ENCODE results near the gene TMEM43. TPM values are rescaled to one million over a fixed set of nuclear protein-coding genes. Genes with fewer than 3 reads are reported as not detected.

The TMEM43 gene
- total RNA-seq, 1 experiment from 2014 or later: 32.4 TPM

DNA sequence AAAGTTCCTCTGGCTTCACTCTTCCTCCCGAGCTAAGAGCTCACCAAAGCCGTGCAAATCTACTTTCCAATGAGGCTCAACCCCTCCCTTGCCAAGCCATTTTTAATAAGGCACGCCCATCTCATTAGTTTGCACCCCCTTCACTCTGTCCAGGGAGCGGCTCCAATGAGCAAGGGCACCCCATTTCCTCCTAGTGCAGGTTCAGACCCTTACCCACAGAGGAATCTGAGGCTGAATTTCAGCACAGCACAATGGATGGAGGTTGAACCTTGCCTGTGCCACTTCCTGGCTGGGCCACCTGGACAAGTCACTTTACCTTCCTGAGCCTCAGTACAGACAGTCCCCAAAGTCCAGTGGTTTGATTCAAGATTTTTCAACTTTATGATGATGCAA is 28.1 kb downstream of the TMEM43 start (continued):
- TF ChIP-seq SIN3A (IDR thresholded peaks at IDR 0.05; ENCODE audit: low read depth): no peak

DNA sequence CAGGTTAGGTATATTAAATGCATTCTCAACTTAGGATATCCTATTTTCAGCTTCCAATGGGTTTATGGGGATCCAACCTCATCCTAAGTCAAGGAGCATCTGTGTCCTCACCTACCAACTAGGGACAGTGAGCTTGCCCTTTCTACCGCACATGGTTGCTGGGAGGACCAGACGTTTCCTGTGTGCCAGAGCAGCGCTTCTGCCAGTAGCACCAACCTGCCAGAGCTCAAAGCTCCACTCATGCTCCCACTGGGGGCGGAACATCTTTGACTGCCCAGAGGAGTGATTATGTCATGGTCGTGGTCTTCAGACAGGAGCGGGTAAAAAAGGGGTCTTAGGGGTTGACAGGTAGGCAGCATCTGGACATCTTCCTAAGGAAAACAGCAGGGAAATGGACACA is 28.8 kb downstream of the TMEM43 start:
- Histone ChIP-seq H3K9ac (ENCODE audit: low read length) (no peak overlapping the region), H2AFZ (ENCODE audit: low read depth, low read length, poor library complexity, severe bottlenecking) (no peak overlapping the region), H3K79me2 (ENCODE audit: insufficient read depth, low read length) (no peaks in the 10 kb centered on the region), H3K27me3 (ENCODE audit: insufficient read depth, low read length) (no peaks in the 10 kb centered on the region), H3K9me2 (ENCODE audit: insufficient read depth) (no peaks in the 10 kb centered on the region), H3K36me3 (ENCODE audit: control insufficient read depth in 1 of 2, insufficient read depth in 2 of 2, low read length in 2 of 2) (peaks cover 15 to 28% of the 10 kb centered on the region in 2 experiments; a peak in 3 of 4 replicates), H3K9me3 (ENCODE audit: control insufficient read depth in 1 of 2, insufficient read depth in 1 of 2, low read depth in 1 of 2, low read length in 2 of 2) (no peaks in the 10 kb centered on the region), H3K4me1 (ENCODE audit: control insufficient read depth in 1 of 2, insufficient read depth in 2 of 2, low read length in 2 of 2) (no peaks in the 10 kb centered on the region), H3K4me3 (replicated peaks in 1 of 2; ENCODE audit: low read depth in 1 of 2, low read length in 2 of 2) (no peak overlapping the region), H3K27ac (ENCODE audit: low read depth, low read length) (no peak overlapping the region), H3K4me2 (ENCODE audit: low read length) (no peak overlapping the region), H4K20me1 (ENCODE audit: insufficient read depth) (no peaks in the 10 kb centered on the region)
- ATAC-seq (no peak), DNase-seq (ENCODE audit: low read depth, low spot score) (no peak)
- ChIA-PET POLR2A (no interaction called here), CTCF (interaction anchor here (1.6 kb wide), 1 partner anchor 50 kb away, joined by 4 read pairs; no protein-coding TSS in a partner anchor), RAD21 (ENCODE audit: low non-redundant PET in 1 of 2, low total read pairs in 2 of 2, uncharacterized antibody in 2 of 2, unreplicated experiment in 2 of 2) (no interaction called here)
- TF ChIP-seq POLR2A (IDR thresholded peaks at IDR 0.05; ENCODE audit: borderline replicate concordance, extremely low read depth, insufficient read depth, insufficient read length): no peak
- TF ChIP-seq RAD21 (IDR thresholded peaks at IDR 0.05; ENCODE audit: low read depth): no peak
- BruUV-seq (replicated peaks): no TSS peak
- intact Hi-C loops (cut with micrococcal nuclease): no loop called here

DNA sequence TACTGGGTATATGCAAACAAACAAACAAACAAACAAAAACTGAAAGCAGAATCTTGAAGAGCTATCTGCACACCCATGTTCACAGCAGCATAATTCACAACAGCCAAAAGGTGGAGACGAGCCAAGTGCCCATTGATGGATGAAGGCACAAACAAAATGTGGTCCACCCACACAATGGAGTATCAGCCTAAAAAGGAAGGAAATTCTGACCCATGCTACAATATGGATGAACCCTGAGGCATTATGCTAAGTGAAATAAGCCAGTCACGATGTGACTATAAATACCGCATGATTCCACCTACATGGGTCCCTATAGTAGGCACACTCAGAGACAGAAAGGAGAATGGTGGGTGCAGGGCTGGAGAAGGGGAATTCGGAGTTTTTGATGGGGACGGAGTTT is 29.4 kb downstream of the TMEM43 start:
- H2AFZ ChIP-seq (ENCODE audit: low read depth, low read length, poor library complexity, severe bottlenecking): no peak overlapping the region
- H3K4me2 ChIP-seq (ENCODE audit: low read length): no peak overlapping the region
- no peaks in the 10 kb centered on the region for H3K9me3 ChIP-seq (ENCODE audit: control insufficient read depth in 1 of 2, insufficient read depth in 1 of 2, low read depth in 1 of 2, low read length in 2 of 2)
- ATAC-seq (no peak), DNase-seq (ENCODE audit: low read depth, low spot score) (no peak)
- H4K20me1 ChIP-seq (ENCODE audit: insufficient read depth): no peaks in the 10 kb centered on the region
- H3K27ac ChIP-seq (ENCODE audit: low read depth, low read length): no peak overlapping the region
- H3K4me3 ChIP-seq (replicated peaks in 1 of 2; ENCODE audit: low read depth in 1 of 2, low read length in 2 of 2): no peak overlapping the region
- POLR2A ChIA-PET: no interaction called here
- H3K4me1 ChIP-seq (ENCODE audit: control insufficient read depth in 1 of 2, insufficient read depth in 2 of 2, low read length in 2 of 2): no peaks in the 10 kb centered on the region
- no peaks in the 10 kb centered on the region for H3K27me3 ChIP-seq (ENCODE audit: insufficient read depth, low read length)
- TF ChIP-seq EZH2 (IDR thresholded peaks at IDR 0.05) (no peak), POLR2AphosphoS5 (IDR thresholded peaks at IDR 0.05; ENCODE audit: low read depth, low read length) (no peak), ZFX (IDR thresholded peaks at IDR 0.05) (no peak), CBX3 (IDR thresholded peaks at IDR 0.05; ENCODE audit: low read depth) (no peak), EZH2phosphoT487 (IDR thresholded peaks at IDR 0.05; ENCODE audit: borderline replicate concordance) (no peak), POLR2A (IDR thresholded peaks at IDR 0.05; ENCODE audit: borderline replicate concordance, extremely low read depth, insufficient read depth, insufficient read length) (no peak), CEBPB (IDR thresholded peaks at IDR 0.05; ENCODE audit: low read depth) (no peak), RAD21 (IDR thresholded peaks at IDR 0.05; ENCODE audit: low read depth) (no peak), SIN3A (IDR thresholded peaks at IDR 0.05; ENCODE audit: low read depth) (no peak), EGR1 (IDR thresholded peaks at IDR 0.05; ENCODE audit: low read depth) (no peak), ZNF274 (IDR thresholded peaks at IDR 0.05; ENCODE audit: low read depth, low read length) (no peak), SRF (IDR thresholded peaks at IDR 0.05; ENCODE audit: low read depth) (no peak), YY1 (IDR thresholded peaks at IDR 0.05; ENCODE audit: extremely low read depth, insufficient replicate concordance, low read depth, low read length) (no peak), SP1 (IDR thresholded peaks at IDR 0.05; ENCODE audit: low read depth) (no peak), JUND (IDR thresholded peaks at IDR 0.05) (no peak), TCF7L2 (IDR thresholded peaks at IDR 0.05; ENCODE audit: borderline replicate concordance, extremely low read depth, insufficient read depth, insufficient read length) (no peak)
- TF ChIP-seq, protein P1, sequence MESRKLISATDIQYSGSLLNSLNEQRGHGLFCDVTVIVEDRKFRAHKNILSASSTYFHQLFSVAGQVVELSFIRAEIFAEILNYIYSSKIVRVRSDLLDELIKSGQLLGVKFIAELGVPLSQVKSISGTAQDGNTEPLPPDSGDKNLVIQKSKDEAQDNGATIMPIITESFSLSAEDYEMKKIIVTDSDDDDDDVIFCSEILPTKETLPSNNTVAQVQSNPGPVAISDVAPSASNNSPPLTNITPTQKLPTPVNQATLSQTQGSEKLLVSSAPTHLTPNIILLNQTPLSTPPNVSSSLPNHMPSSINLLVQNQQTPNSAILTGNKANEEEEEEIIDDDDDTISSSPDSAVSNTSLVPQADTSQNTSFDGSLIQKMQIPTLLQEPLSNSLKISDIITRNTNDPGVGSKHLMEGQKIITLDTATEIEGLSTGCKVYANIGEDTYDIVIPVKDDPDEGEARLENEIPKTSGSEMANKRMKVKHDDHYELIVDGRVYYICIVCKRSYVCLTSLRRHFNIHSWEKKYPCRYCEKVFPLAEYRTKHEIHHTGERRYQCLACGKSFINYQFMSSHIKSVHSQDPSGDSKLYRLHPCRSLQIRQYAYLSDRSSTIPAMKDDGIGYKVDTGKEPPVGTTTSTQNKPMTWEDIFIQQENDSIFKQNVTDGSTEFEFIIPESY (IDR thresholded peaks at IDR 0.05; ENCODE audit: extremely low read depth, insufficient replicate concordance, low read length): no peak
- TF ChIP-seq, protein P2, sequence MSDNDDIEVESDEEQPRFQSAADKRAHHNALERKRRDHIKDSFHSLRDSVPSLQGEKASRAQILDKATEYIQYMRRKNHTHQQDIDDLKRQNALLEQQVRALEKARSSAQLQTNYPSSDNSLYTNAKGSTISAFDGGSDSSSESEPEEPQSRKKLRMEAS (IDR thresholded peaks at IDR 0.05): no peak
- TF ChIP-seq, protein P3, sequence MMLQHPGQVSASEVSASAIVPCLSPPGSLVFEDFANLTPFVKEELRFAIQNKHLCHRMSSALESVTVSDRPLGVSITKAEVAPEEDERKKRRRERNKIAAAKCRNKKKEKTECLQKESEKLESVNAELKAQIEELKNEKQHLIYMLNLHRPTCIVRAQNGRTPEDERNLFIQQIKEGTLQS (IDR thresholded peaks at IDR 0.05): no peak
- H3K9ac ChIP-seq (ENCODE audit: low read length): no peak overlapping the region
- peaks cover 20 to 34% of the 10 kb centered on the region in 2 experiments; a peak in 3 of 4 replicates for H3K36me3 ChIP-seq (ENCODE audit: control insufficient read depth in 1 of 2, insufficient read depth in 2 of 2, low read length in 2 of 2)
- no peaks in the 10 kb centered on the region for H3K9me2 ChIP-seq (ENCODE audit: insufficient read depth)
- intact Hi-C loops (cut with micrococcal nuclease): no loop called here
- RAD21 ChIA-PET (ENCODE audit: low non-redundant PET in 1 of 2, low total read pairs in 2 of 2, uncharacterized antibody in 2 of 2, unreplicated experiment in 2 of 2): no interaction called here
- no TSS peak for BruUV-seq (replicated peaks)
- H3K79me2 ChIP-seq (ENCODE audit: insufficient read depth, low read length): no peaks in the 10 kb centered on the region
- CTCF ChIA-PET: no interaction called here
